Skeletal muscle tissue (tissue), 4 donors: ENCODE data around the gene NDUFA7. TPM values are rescaled to one million over a fixed set of nuclear protein-coding genes. Genes with fewer than 3 reads are reported as not detected.
A peak's percentile ranks its signal among the peaks of the same experiment; 100 is the strongest.
"Not testable (repeated sequence)": the region's sequence is repeated elsewhere in the genome, so short reads cannot be mapped to it uniquely, and the experiment has no call there.

Source experiments
- H3K27ac ChIP-seq: one replicate; pipeline ENCODE4 v1.7.0; 2013; ENCODE audit warnings: mild to moderate bottlenecking, low read depth, low read length, inconsistent platforms
- H3K27me3 ChIP-seq, 3 donors: one replicate each; pipeline ENCODE4 v1.7.0; 2013; ENCODE audit warnings: low read length in 3 of 3; ENCODE audit not compliant: control insufficient read depth in 3 of 3, insufficient read depth in 3 of 3
- H3K36me3 ChIP-seq, 3 donors: one replicate each; pipeline ENCODE4 v1.7.0; 2013; ENCODE audit warnings: low read length in 3 of 3; ENCODE audit not compliant: control insufficient read depth in 3 of 3, insufficient read depth in 3 of 3
- H3K4me1 ChIP-seq, 3 donors: one replicate each; pipeline ENCODE4 v1.7.0; 2013; ENCODE audit warnings: low read length in 3 of 3, mild to moderate bottlenecking in 3 of 3; ENCODE audit not compliant: control insufficient read depth in 3 of 3, insufficient read depth in 3 of 3
- H3K4me3 ChIP-seq, 3 donors: one replicate each; pipeline ENCODE4 v1.7.0; 2013; ENCODE audit warnings: low read length in 3 of 3
- H3K9ac ChIP-seq, 3 donors: one replicate each; pipeline ENCODE4 v1.7.0; 2013; ENCODE audit warnings: low read length in 3 of 3, mild to moderate bottlenecking in 3 of 3, moderate library complexity in 2 of 3, low read depth in 1 of 3
- H3K9me3 ChIP-seq, 3 donors: one replicate each; pipeline ENCODE4 v1.7.0; 2013; ENCODE audit warnings: low read length in 3 of 3; ENCODE audit not compliant: control insufficient read depth in 3 of 3
- total RNA-seq: library from RNA; depleted of rRNA; stranded (reverse); fragments of >200 nt; gene quantifications from one replicate; pipeline ENCODE4 v1.2.3, GENCODE V29; 2014
- donor health status: Osteomylitis.

Gene NDUFA7
- total RNA-seq, 1 donor from 2014 or later, result 21.4 TPM

GRCh38 chr19:8358948-8359347 lies 37.8 kb upstream of the NDUFA7 start:
- Histone ChIP-seq H3K27ac (no peak overlapping the region), H3K9ac (no peak overlapping the region), H3K9me3 (peaks cover 0 to 3% (median 0%) of the 10 kb centered on the region in 3 donors), H3K4me1 (peaks cover 17 to 31% (median 26%) of the 10 kb centered on the region in 3 donors), H3K27me3 (no peaks in the 10 kb centered on the region), H3K36me3 (no peaks in the 10 kb centered on the region), H3K4me3 (no peak overlapping the region)

- Histone ChIP-seq H3K4me1 (peaks cover 11 to 20% (median 18%) of the 10 kb centered on the region in 3 donors), H3K4me3 (no peak overlapping the region)
Measured at GRCh38 chr19:8357007-8357521, 35.9 kb upstream of the NDUFA7 start.

DNA sequence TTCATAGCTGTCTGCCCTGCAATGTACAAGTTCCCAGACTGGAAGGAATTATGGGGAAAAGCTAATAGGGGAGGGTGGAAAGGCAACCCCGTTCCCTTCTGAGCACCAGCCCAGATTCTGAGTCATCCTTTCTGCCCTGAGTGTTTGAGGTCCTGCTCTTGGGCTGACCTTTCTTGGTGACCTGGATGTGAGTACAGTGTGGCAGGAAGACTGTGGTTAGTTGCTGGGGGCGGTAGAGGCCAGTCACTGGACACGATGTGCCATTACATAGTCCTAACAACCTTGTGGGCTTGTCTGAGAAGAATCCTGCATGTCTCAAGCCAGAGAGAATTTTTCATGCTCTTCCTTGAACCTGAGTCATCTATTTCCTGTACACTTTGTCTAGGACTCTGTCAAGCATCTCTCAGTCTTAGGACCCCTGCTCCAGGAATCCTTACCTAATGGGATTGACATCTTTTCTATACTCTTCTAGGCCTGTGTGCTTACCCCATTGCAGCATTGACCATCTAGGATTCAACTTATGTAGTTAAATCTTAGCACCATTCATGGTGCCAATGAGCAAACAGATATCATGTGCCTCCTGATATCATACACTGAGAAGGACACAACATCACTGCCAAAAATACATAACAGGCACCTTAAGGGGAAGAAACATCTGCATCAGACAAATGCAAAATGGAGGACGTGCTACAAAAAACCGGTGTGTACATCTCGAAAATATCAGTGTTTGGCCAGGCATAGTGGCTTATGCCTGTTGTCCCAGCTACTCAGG lies 34.6 kb upstream of the NDUFA7 start:
- H3K36me3 ChIP-seq, result no peaks in the 10 kb centered on the region
- peaks cover 0 to 3% (median 0%) of the 10 kb centered on the region in 3 donors for H3K9me3 ChIP-seq
- H3K27me3 ChIP-seq, result no peaks in the 10 kb centered on the region
- no peak overlapping the region for H3K4me3 ChIP-seq
- peaks cover 6 to 14% (median 13%) of the 10 kb centered on the region in 3 donors for H3K4me1 ChIP-seq
- H3K9ac ChIP-seq, result no peak overlapping the region
- H3K27ac ChIP-seq, result peak overlapping the region; percentile 59

More at GRCh38 chr19:8357007-8357521, 35.9 kb upstream of the NDUFA7 start:
- no peaks in the 10 kb centered on the region for H3K36me3 ChIP-seq
- H3K9me3 ChIP-seq, result peaks cover 0 to 3% (median 0%) of the 10 kb centered on the region in 3 donors
- H3K27ac ChIP-seq, result no peak overlapping the region
- no peaks in the 10 kb centered on the region for H3K27me3 ChIP-seq
- no peak overlapping the region for H3K9ac ChIP-seq

GRCh38 chr19:8352845-8353244 lies 31.7 kb upstream of the NDUFA7 start:
- peak overlapping the region in 1 of 3 donors; percentile 33 for H3K9ac ChIP-seq
- H3K36me3 ChIP-seq, H3K4me3 ChIP-seq, H3K27ac ChIP-seq, H3K9me3 ChIP-seq, H3K27me3 ChIP-seq: not testable (repeated sequence)
- peaks cover 6 to 15% (median 14%) of the 10 kb centered on the region in 3 donors for H3K4me1 ChIP-seq

DNA sequence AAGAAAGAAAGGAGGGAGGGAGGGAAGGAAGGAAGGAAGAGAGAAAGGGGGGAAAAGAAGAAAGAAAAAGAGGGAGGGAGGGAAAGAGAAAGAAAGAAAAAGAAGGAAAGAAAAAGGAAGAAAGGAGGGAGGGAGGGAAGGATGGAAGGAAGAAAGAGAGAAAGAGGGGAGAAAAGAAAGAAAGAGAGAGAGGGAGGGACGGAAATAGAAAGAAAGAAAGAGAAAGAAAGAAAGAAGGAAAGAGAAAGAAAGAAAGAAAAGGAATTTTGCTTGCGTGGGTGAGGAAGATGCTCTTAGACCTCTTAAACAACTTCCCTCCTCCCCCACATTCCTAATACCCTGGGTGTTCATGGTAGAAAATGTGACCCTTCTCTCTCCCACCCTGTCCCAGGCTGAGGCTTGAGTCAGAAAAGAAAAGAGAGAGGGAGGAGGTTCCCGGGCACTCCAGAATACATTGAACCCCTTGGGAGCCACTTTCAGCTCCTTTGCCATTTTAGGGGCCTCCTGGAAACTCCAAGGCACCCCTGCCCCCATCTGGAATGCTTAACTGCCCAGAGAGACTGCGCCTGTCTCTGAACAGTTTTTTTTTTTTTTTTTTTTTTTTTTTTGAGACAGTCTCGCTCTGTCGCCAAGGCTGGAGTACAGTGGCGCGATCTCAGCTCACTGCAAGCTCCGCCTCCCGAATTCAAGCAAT lies 31.1 kb upstream of the NDUFA7 start:
- Histone ChIP-seq H3K27ac (no peak overlapping the region), H3K4me3 (peak overlapping the region in 1 of 3 donors; percentile 3), H3K9ac (peak overlapping the region in 2 of 3 donors; percentile 16 to 20), H3K4me1 (peaks cover 9 to 18% (median 17%) of the 10 kb centered on the region in 3 donors), H3K27me3 (no peaks in the 10 kb centered on the region), H3K36me3 (no peaks in the 10 kb centered on the region), H3K9me3 (peaks cover 0 to 3% (median 0%) of the 10 kb centered on the region in 3 donors)

DNA sequence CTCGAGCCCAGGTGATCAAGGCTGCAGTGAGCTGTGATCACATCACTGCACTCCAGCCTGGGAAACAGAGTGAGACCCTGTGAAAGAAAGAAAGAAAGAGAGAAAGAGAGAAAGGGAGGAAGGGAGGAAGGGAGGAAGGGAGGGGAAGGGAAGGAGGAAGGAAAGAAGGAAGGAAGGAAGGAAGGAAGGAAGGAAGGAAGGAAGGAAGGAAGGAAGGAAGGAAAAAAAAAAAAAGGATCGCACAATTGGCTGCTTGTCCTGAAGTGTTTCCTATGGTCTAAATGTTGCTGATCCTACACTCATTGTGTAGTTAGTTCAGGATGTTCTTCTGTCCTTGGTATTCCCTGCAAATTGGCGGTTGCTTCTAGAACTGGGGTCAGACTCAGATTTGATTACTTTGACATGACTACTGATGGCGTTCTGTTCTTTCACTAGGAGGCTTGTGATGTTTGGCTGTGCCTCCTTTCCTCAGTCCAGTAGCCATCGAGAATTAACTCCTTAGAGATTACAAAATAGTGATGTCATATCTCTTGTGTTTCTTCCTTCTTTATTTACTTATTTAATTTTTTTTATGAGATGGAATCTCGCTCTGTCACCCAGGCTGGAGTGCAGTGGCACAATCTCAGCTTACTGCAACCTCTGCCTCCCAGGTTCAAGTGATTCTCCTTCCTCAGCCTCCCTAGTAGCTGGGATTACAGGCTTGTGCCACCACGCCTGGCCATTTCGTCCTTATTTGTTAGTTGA lies 28.6 kb upstream of the NDUFA7 start:
- H3K27ac ChIP-seq, H3K9me3 ChIP-seq, H3K4me3 ChIP-seq, H3K27me3 ChIP-seq, H3K9ac ChIP-seq, H3K36me3 ChIP-seq: not testable (repeated sequence)
- H3K4me1 ChIP-seq, result peaks cover 7 to 15% (median 9%) of the 10 kb centered on the region in 3 donors

DNA sequence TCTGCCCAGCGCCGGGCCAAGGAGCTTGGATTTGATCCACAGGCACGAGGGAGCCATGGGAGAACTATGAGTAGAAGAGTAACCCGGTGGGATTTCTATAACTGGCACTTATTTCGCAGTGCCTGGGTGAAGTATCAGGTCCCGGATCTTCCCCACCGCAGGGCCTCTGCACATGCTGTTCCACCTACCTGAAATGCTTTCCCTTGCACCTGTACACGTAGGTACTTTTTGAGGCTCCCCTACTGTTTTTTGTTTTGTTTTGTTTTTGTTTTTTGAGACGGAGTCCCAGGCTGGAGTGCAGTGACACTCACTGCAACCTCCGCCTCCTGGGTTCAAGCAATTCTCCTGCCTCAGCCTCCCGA lies 22.3 kb upstream of the NDUFA7 start:
- peaks cover 3 to 10% (median 4%) of the 10 kb centered on the region in 3 donors for H3K4me1 ChIP-seq
- no peak overlapping the region for H3K9ac ChIP-seq
- H3K27ac ChIP-seq, result no peak overlapping the region
- H3K4me3 ChIP-seq, result peak overlapping the region in 2 of 3 donors; percentile 6 to 61
- H3K36me3 ChIP-seq, result no peaks in the 10 kb centered on the region
- H3K9me3 ChIP-seq, result no peaks in the 10 kb centered on the region
- peaks cover 15 to 28% (median 16%) of the 10 kb centered on the region in 3 donors for H3K27me3 ChIP-seq

DNA sequence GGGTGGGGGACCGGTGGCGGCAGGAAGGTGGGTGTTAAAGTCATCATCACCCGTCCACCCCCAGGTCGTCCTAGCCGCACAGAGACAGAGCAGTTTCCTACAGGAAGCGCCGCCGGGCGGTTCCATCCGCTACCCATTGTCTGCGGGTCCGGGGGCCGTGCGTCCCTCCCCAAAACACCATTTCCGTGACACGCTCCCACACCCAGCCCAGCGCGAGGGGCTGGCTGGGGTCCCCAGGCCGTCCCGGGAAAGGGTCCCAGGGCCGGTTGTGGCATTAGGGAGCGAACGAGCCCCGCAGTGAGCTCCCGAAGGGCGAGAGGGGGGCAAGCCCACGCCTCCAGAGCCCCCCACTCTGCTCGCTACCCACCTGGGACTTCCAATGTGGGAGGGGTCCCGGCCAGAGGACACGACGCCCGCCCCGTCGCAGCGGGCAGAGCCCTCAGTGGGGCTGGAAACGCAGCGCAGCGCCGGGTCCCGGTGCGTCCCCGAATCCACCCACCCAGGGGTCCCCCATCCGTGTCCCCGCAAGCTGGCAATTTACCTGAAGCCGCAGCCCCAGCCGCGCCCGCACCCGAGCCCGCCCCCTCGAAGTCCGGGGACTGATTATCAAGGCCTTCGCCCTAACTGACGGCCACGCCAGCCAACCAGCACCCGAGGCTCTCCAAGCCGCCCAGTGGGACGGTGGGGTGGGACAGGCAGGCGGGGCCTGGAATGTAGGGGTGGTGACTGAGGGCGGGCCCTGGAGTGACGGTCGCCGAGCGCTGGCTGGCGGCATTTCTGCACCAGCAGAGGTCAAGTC lies 21.7 kb upstream of the NDUFA7 start, which contains the start of gene KANK3:
Gene KANK3, minus strand, starts transcription at position 579 of the 799 bp plus-strand sequence. CDS start 5,434 bp downstream, outside the sequence.
- Histone ChIP-seq H3K4me3 (peak within 1 kb of the TSS; percentile 51 to 68 (median 61)), H3K9ac (peak within 1 kb of the TSS; percentile 57 to 84 (median 81)), H3K27ac (peak within 1 kb of the TSS; percentile 86), H3K27me3 (peaks cover 15 to 31% (median 16%) of the 10 kb centered on the region in 3 donors), H3K36me3 (no peaks in the 10 kb centered on the region), H3K9me3 (no peaks in the 10 kb centered on the region), H3K4me1 (peaks cover 3 to 10% (median 3%) of the 10 kb centered on the region in 3 donors)

GRCh38 chr19:8342316-8342683 lies 21.1 kb upstream of the NDUFA7 start:
- H3K27me3 ChIP-seq, result peaks cover 16 to 36% (median 19%) of the 10 kb centered on the region in 3 donors
- H3K36me3 ChIP-seq, result no peaks in the 10 kb centered on the region
- H3K9me3 ChIP-seq, result no peaks in the 10 kb centered on the region
- H3K4me1 ChIP-seq, result peaks cover 0 to 7% (median 3%) of the 10 kb centered on the region in 3 donors
- peak overlapping the region in 2 of 3 donors; percentile 56 to 68 for H3K9ac ChIP-seq
- peak overlapping the region; percentile 20 to 68 (median 51) for H3K4me3 ChIP-seq
- H3K27ac ChIP-seq, result peak overlapping the region; percentile 86
